Activated CD8-positive, alpha-beta T cell treated with anti-CD3 and anti-CD28 coated beads, Interleukin-2, amount 10 ng/mL, durations not matched to agents 7 days and 5 days (primary cell): Measurements from ENCODE around the gene ANKS1B. TPM values are rescaled to one million over a fixed set of nuclear protein-coding genes. Genes with fewer than 3 reads are reported as not detected.
"Not testable (repeated sequence)": the region's sequence is repeated elsewhere in the genome, so short reads cannot be mapped to it uniquely, and the experiment has no call there.

Experiments used
- ATAC-seq: fragments of 150-1000 bp; cut with Tn5 transposase; one replicate; pipeline ENCODE4 v1.10.0; 2021; ENCODE audit warnings: moderate library complexity
- CTCF ChIA-PET: fragments of 350-600 bp; sonication (Branson Sonifier 250); formaldehyde crosslinking; loops from one replicate; lab custom pipeline; 2021; ENCODE audit warnings: antibody characterized with exemption; lab: Charles Lee
- POLR2A ChIA-PET: fragments of 350-600 bp; sonication (Branson Sonifier 250); formaldehyde crosslinking; loops from one replicate; lab custom pipeline; 2021; ENCODE audit warnings: antibody characterized with exemption; lab: Charles Lee
- DNase-seq: peaks from one replicate; pipeline ENCODE4 v3.0.0-alpha.2; 2020
- H3K27ac Mint-ChIP-seq: one replicate; pipeline ENCODE4 v1.8.0; 2021; ENCODE audit warnings: mild to moderate bottlenecking, mixed read lengths
- H3K27me3 Mint-ChIP-seq: one replicate; pipeline ENCODE4 v1.8.0; 2021; ENCODE audit warnings: low read depth, mixed read lengths
- H3K36me3 Mint-ChIP-seq: one replicate; pipeline ENCODE4 v1.8.0; 2021; ENCODE audit warnings: low read depth, mixed read lengths
- H3K4me1 Mint-ChIP-seq: one replicate; pipeline ENCODE4 v1.8.0; 2021; ENCODE audit warnings: low read depth, mixed read lengths
- H3K4me3 Mint-ChIP-seq: one replicate; pipeline ENCODE4 v1.8.0; 2021; ENCODE audit warnings: mild to moderate bottlenecking, mixed read lengths
- H3K9me3 Mint-ChIP-seq: one replicate; pipeline ENCODE4 v1.8.0; 2022; ENCODE audit warnings: mixed read lengths; ENCODE audit not compliant: insufficient read depth
- total RNA-seq, 2 experiments: library from RNA; stranded (reverse); gene quantifications; one replicate each; pipeline ENCODE4 v1.2.3, GENCODE V29; 2021

ANKS1B gene
- total RNA-seq, 2 experiments from 2014 or later: not detected

DNA sequence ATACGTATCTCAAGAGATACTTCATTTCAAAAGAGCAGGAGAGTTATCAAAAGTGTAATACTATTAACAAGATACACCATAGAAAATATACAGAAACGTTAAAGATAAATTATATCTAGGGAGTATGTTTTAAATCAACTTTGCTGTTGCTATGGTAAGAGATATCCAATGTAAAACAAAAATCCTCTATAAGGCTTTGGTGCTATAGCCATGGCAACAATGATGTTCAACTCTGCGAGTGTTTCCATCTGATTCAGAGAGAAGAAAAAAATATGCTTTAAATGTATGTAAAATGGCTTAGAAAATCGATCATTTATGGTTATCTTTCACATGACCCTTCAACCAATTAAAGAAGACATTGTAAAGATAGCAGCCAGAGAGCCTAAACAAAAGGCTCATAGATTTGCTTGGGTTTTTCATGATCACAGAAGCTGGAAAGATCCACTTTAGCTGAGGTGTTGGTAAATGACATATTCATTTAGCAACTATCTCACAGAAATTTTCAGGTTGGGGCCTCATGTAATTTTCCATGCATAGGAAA lies 724.2 kb downstream of the ANKS1B start:
- no peak for DNase-seq
- H3K4me3 Mint-ChIP-seq: no peak overlapping the region
- CTCF ChIA-PET: no interaction called here

GRCh38 chr12:99259040-99259934 lies 725.4 kb downstream of the ANKS1B start:
- H3K27ac Mint-ChIP-seq: no peak overlapping the region
- no peaks in the 10 kb centered on the region for H3K4me1 Mint-ChIP-seq
- ChIA-PET CTCF (no interaction called here), POLR2A (no interaction called here)
- no peaks in the 10 kb centered on the region for H3K9me3 Mint-ChIP-seq
- H3K27me3 Mint-ChIP-seq: no peaks in the 10 kb centered on the region
- ATAC-seq: no peak
- H3K4me3 Mint-ChIP-seq: no peak overlapping the region
- H3K36me3 Mint-ChIP-seq: no peaks in the 10 kb centered on the region
- DNase-seq: no peak

More for the DNA sequence above, 724.2 kb downstream of the ANKS1B start:
- Mint-ChIP-seq H3K4me1 (no peaks in the 10 kb centered on the region), H3K36me3 (no peaks in the 10 kb centered on the region), H3K9me3 (no peaks in the 10 kb centered on the region), H3K27me3 (no peaks in the 10 kb centered on the region), H3K27ac (no peak overlapping the region)
- no peak for ATAC-seq
- POLR2A ChIA-PET: no interaction called here

DNA sequence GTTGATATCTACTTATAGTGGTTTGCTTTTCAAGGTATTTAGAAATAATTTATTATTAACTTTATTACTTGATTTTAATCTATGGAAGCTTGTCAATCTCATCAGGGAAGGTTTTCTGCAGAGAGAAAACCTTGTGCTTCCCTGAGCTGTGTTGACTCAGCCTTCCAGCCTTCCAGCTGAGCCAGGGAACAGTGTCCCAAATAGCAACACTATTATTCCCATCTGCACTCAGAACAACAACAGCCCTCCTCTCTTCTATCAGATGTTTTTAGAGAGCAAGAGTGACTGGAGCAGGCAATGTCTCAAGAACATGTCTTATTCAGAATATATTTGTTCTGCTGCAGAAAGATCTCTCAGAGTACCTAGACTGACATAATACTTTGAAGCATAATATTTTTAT lies 727.1 kb downstream of the ANKS1B start:
- no peak overlapping the region for H3K4me3 Mint-ChIP-seq
- ChIA-PET POLR2A (no interaction called here), CTCF (no interaction called here)
- H3K36me3 Mint-ChIP-seq: no peaks in the 10 kb centered on the region
- no peak overlapping the region for H3K27ac Mint-ChIP-seq
- DNase-seq (no peak), ATAC-seq (no peak)
- H3K9me3 Mint-ChIP-seq: no peaks in the 10 kb centered on the region
- H3K27me3 Mint-ChIP-seq: no peaks in the 10 kb centered on the region
- no peaks in the 10 kb centered on the region for H3K4me1 Mint-ChIP-seq

DNA sequence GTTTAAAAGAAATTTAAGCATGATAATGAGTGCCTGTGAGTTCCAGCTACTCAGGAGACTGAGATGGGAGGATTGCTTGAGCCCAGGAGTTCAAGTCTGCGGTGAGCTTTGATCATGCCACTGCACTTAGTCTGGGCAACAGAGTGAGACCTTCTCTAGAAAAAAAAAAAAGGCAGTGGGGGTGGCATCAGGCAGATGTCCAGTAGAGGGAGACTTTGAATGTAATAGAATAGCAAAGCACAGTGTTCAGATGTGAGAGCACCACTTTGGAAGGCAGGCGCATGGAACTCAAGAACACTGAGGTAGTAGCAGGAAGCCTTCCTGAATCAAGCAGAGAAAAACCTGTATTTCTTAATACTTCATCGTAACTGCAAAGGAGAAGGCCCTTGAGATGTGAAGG lies 731.7 kb downstream of the ANKS1B start:
- Mint-ChIP-seq H3K27me3 (no peaks in the 10 kb centered on the region), H3K4me1 (no peaks in the 10 kb centered on the region), H3K36me3 (no peaks in the 10 kb centered on the region), H3K9me3 (no peaks in the 10 kb centered on the region), H3K4me3 (no peak overlapping the region), H3K27ac (no peak overlapping the region)
- ChIA-PET POLR2A (no interaction called here), CTCF (no interaction called here)
- no peak for ATAC-seq
- DNase-seq: no peak

GRCh38 chr12:99250091-99250490 lies 734.6 kb downstream of the ANKS1B start:
- H3K4me3 Mint-ChIP-seq: no peak overlapping the region
- H3K36me3 Mint-ChIP-seq: no peaks in the 10 kb centered on the region
- no peaks in the 10 kb centered on the region for H3K9me3 Mint-ChIP-seq
- DNase-seq: no peak
- no peak overlapping the region for H3K27ac Mint-ChIP-seq
- ATAC-seq: no peak
- no peaks in the 10 kb centered on the region for H3K4me1 Mint-ChIP-seq
- CTCF ChIA-PET: no interaction called here
- POLR2A ChIA-PET: no interaction called here
- no peaks in the 10 kb centered on the region for H3K27me3 Mint-ChIP-seq

GRCh38 chr12:99249543-99249942 lies 735.2 kb downstream of the ANKS1B start:
- ChIA-PET CTCF (no interaction called here), POLR2A (no interaction called here)
- DNase-seq: no peak
- H3K4me1 Mint-ChIP-seq: no peaks in the 10 kb centered on the region
- no peaks in the 10 kb centered on the region for H3K36me3 Mint-ChIP-seq
- H3K27me3 Mint-ChIP-seq: no peaks in the 10 kb centered on the region
- no peak overlapping the region for H3K4me3 Mint-ChIP-seq
- no peaks in the 10 kb centered on the region for H3K9me3 Mint-ChIP-seq
- H3K27ac Mint-ChIP-seq: no peak overlapping the region
- ATAC-seq: no peak

- H3K4me3 Mint-ChIP-seq, ATAC-seq, CTCF ChIA-PET: not testable (repeated sequence)
Observed at GRCh38 chr12:99237907-99238538, 746.7 kb downstream of the ANKS1B start.

DNA sequence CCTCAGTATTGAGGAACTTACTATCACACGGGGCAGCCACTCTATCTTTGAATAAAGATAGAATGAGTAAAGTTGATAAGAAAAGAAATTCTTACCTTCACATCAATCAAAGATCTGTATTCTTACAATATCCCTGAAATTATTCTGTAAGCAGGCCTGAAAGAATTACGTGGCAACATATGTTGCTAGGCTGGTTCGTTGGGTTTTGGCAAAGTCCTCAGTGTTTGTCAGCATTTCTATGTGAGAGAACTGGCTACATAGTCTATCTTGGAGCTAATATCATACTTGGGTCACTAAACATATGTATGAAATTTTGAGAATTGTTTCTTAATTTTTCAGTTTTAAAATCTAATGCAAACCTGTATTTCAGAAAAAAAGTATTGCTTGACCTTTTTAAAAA lies 749.4 kb downstream of the ANKS1B start:
- CTCF ChIA-PET: no interaction called here

More at GRCh38 chr12:99237907-99238538, 746.7 kb downstream of the ANKS1B start:
- H3K9me3 Mint-ChIP-seq, H3K27ac Mint-ChIP-seq, DNase-seq, H3K4me1 Mint-ChIP-seq, H3K36me3 Mint-ChIP-seq, H3K27me3 Mint-ChIP-seq, POLR2A ChIA-PET: not testable (repeated sequence)

DNA sequence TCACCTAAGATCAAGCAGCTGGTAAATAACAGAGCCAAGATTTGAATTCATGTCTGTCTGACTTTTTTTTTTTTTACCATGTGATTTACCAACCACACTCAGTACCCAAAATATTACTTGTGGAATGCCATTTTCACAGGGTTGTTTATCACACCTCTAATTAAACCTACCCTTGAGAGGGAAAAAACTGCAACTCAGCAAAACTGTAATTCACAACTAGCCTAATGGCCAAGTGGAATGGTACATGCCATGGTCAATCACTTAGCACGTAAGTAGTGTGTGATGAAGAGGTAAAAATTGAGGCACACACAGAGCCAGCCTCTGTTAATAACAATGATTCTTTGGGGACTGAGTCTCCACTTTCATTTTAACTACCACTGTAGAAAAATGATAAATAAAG lies 750.0 kb downstream of the ANKS1B start:
- Mint-ChIP-seq H3K36me3 (no peaks in the 10 kb centered on the region), H3K4me3 (no peak overlapping the region), H3K27me3 (no peaks in the 10 kb centered on the region), H3K4me1 (no peaks in the 10 kb centered on the region), H3K27ac (no peak overlapping the region), H3K9me3 (peaks cover 4% of the 10 kb centered on the region)
- ATAC-seq (no peak), DNase-seq (no peak)
- ChIA-PET CTCF (no interaction called here), POLR2A (no interaction called here)

More for the DNA sequence above, 749.4 kb downstream of the ANKS1B start:
- H3K27me3 Mint-ChIP-seq: no peaks in the 10 kb centered on the region
- DNase-seq: no peak
- H3K4me3 Mint-ChIP-seq: no peak overlapping the region
- no peaks in the 10 kb centered on the region for H3K36me3 Mint-ChIP-seq
- POLR2A ChIA-PET: no interaction called here
- H3K9me3 Mint-ChIP-seq: peaks cover 4% of the 10 kb centered on the region
- no peak overlapping the region for H3K27ac Mint-ChIP-seq
- no peaks in the 10 kb centered on the region for H3K4me1 Mint-ChIP-seq
- ATAC-seq: no peak

GRCh38 chr12:99232324-99232723 lies 752.4 kb downstream of the ANKS1B start:
- ATAC-seq (no peak), DNase-seq (no peak)
- ChIA-PET POLR2A (no interaction called here), CTCF (no interaction called here)
- no peak overlapping the region for H3K4me3 Mint-ChIP-seq
- H3K9me3 Mint-ChIP-seq: no peaks in the 10 kb centered on the region
- H3K4me1 Mint-ChIP-seq: no peaks in the 10 kb centered on the region
- H3K27me3 Mint-ChIP-seq: no peaks in the 10 kb centered on the region
- H3K36me3 Mint-ChIP-seq: no peaks in the 10 kb centered on the region
- no peak overlapping the region for H3K27ac Mint-ChIP-seq

- no peak overlapping the region for H3K27ac Mint-ChIP-seq
- ATAC-seq (no peak), DNase-seq (no peak)
- H3K9me3 Mint-ChIP-seq: no peaks in the 10 kb centered on the region
- no peak overlapping the region for H3K4me3 Mint-ChIP-seq
- no peaks in the 10 kb centered on the region for H3K27me3 Mint-ChIP-seq
- H3K4me1 Mint-ChIP-seq: no peaks in the 10 kb centered on the region
- ChIA-PET CTCF (no interaction called here), POLR2A (no interaction called here)
- no peaks in the 10 kb centered on the region for H3K36me3 Mint-ChIP-seq
Observed at GRCh38 chr12:99231031-99231430, 753.7 kb downstream of the ANKS1B start.

DNA sequence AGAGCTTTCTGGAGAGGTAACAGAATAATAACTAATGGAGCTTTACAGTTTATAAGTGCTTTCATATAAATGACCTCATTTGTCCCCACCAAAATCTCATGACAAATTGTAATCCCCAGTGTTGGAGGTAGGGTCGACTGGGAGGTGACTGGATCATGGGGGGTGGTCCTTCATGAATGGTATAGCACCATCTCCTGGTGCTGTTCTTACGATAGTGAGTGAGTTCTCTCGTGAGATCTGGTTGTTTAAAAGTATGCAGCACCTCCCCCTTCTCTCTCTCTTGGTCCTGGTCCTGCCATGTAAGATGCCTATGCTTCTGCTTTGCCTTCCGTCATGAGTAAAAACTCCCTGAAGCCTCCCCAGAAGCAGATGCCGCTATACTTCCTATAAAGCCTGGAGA lies 760.5 kb downstream of the ANKS1B start:
- Mint-ChIP-seq H3K27me3 (no peaks in the 10 kb centered on the region), H3K36me3 (no peaks in the 10 kb centered on the region), H3K9me3 (no peaks in the 10 kb centered on the region), H3K4me3 (no peak overlapping the region), H3K4me1 (no peaks in the 10 kb centered on the region), H3K27ac (no peak overlapping the region)
- DNase-seq (no peak), ATAC-seq (no peak)
- ChIA-PET POLR2A (no interaction called here), CTCF (no interaction called here)
